Measurements from ENCODE around the gene ANKRD6. TPM values are rescaled to one million over a fixed set of nuclear protein-coding genes. Genes with fewer than 3 reads are reported as not detected.

The ANKRD6 gene
- polyA plus RNA-seq, 1 of the 3 experiments (the other 2 are of a cell fraction): 2.6 TPM

- Histone ChIP-seq H3F3A (replicated peaks; ENCODE audit: insufficient read depth) (no peaks in the 10 kb centered on the region), H3K79me2 (ENCODE audit: insufficient read depth) (no peaks in the 10 kb centered on the region), H4K20me1 (ENCODE audit: insufficient read depth) (no peaks in the 10 kb centered on the region), H3K27me3 (ENCODE audit: insufficient read depth) (no peaks in the 10 kb centered on the region), H3K4me2 (no peak overlapping the region), H3K9ac (no peak overlapping the region), H2AFZ (ENCODE audit: low read depth) (no peak overlapping the region), H3K9me3 (no peaks in the 10 kb centered on the region), H3K9me2 (no peaks in the 10 kb centered on the region), H3K27ac (ENCODE audit: low read depth in 2 of 2, low read length in 1 of 2) (no peak overlapping the region), H3K36me3 (replicated peaks in 1 of 2; ENCODE audit: control insufficient read depth in 1 of 2, insufficient read depth in 2 of 2, low read length in 1 of 2) (no peaks in the 10 kb centered on the region), H3K4me1 (ENCODE audit: control insufficient read depth in 1 of 2, insufficient read depth in 2 of 2, low read depth in 1 of 2, low read length in 1 of 2) (0 out of 4 replicates have a peak, but pooled peaks cover 0 to 3% of the 10 kb centered on the region in 2 experiments), H3K4me3 (ENCODE audit: low read depth in 2 of 2, low read length in 1 of 2) (no peak overlapping the region)
- DNase-seq: no peak
- CTCF ChIA-PET: interaction anchor here (0.9 to 1.0 kb wide), 3 partner anchors 20 to 352 kb away, joined by 3 to 4 read pairs (median 3); partner anchors contain the start of gene ANKRD6
- TF ChIP-seq YY1 (IDR thresholded peaks at IDR 0.05; ENCODE audit: low read depth) (no peak), CHD2 (IDR thresholded peaks at IDR 0.05; ENCODE audit: low read length, partially characterized antibody) (no peak), REST (IDR thresholded peaks at IDR 0.05; ENCODE audit: low read depth, low read length) (no peak), SMC3 (IDR thresholded peaks at IDR 0.05; ENCODE audit: low read depth, low read length) (no peak), EP300 (IDR thresholded peaks at IDR 0.05; ENCODE audit: borderline replicate concordance in 1 of 2, low read depth in 1 of 2, low read length in 1 of 2) (no peak), RFX5 (IDR thresholded peaks at IDR 0.05; ENCODE audit: low read length) (no peak), EZH2phosphoT487 (IDR thresholded peaks at IDR 0.05; ENCODE audit: borderline replicate concordance, low read depth) (no peak), RXRA (IDR thresholded peaks at IDR 0.05; ENCODE audit: borderline replicate concordance, low read depth) (no peak), MEF2A (IDR thresholded peaks at IDR 0.05; ENCODE audit: borderline replicate concordance, low read depth) (no peak), NFIC (IDR thresholded peaks at IDR 0.05; ENCODE audit: borderline replicate concordance) (no peak), MAX (IDR thresholded peaks at IDR 0.05; ENCODE audit: low read depth) (no peak), TEAD4 (IDR thresholded peaks at IDR 0.05; ENCODE audit: borderline replicate concordance, insufficient read depth) (no peak)
- 81% methylated on average over 1 of the region's 1 CpG for whole genome bisulfite sequencing (ENCODE audit: low lambda C conversion rate)
- POLR2A ChIA-PET: no interaction called here
Observed at GRCh38 chr6:89452281-89452680, 19.3 kb downstream of the ANKRD6 start.

GRCh38 chr6:89454300-89454699, 21.3 kb downstream of the ANKRD6 start:
- POLR2A ChIA-PET: no interaction called here

More at GRCh38 chr6:89454300-89454699, 21.3 kb downstream of the ANKRD6 start:
- Histone ChIP-seq H3F3A (replicated peaks; ENCODE audit: insufficient read depth) (no peaks in the 10 kb centered on the region), H3K9ac (no peak overlapping the region), H3K4me3 (ENCODE audit: low read depth in 2 of 2, low read length in 1 of 2) (no peak overlapping the region), H4K20me1 (ENCODE audit: insufficient read depth) (no peaks in the 10 kb centered on the region), H3K9me2 (no peaks in the 10 kb centered on the region), H3K9me3 (no peaks in the 10 kb centered on the region), H3K27ac (ENCODE audit: low read depth in 2 of 2, low read length in 1 of 2) (no peak overlapping the region), H3K36me3 (replicated peaks in 1 of 2; ENCODE audit: control insufficient read depth in 1 of 2, insufficient read depth in 2 of 2, low read length in 1 of 2) (no peaks in the 10 kb centered on the region), H3K27me3 (ENCODE audit: insufficient read depth) (no peaks in the 10 kb centered on the region), H3K4me2 (no peak overlapping the region), H3K79me2 (ENCODE audit: insufficient read depth) (no peaks in the 10 kb centered on the region), H3K4me1 (ENCODE audit: control insufficient read depth in 1 of 2, insufficient read depth in 2 of 2, low read depth in 1 of 2, low read length in 1 of 2) (0 out of 4 replicates have a peak, but pooled peaks cover 0 to 3% of the 10 kb centered on the region in 2 experiments), H2AFZ (ENCODE audit: low read depth) (no peak overlapping the region)
- WGBS (ENCODE audit: low lambda C conversion rate): 69% methylated on average over 2 of the region's 2 CpGs
- CTCF ChIA-PET: interaction anchor here (0.8 to 1.0 kb wide), 2 partner anchors 9 to 13 kb away, joined by 3 read pairs; no protein-coding TSS in a partner anchor
- peak; percentile 94 for TF ChIP-seq RFX5 (IDR thresholded peaks at IDR 0.05; ENCODE audit: low read length)
- TF ChIP-seq FOXM1 (IDR thresholded peaks at IDR 0.05; ENCODE audit: low read depth): no peak
- no peak for TF ChIP-seq SMC3 (IDR thresholded peaks at IDR 0.05; ENCODE audit: low read depth, low read length)
- TF ChIP-seq USF1 (IDR thresholded peaks at IDR 0.05; ENCODE audit: borderline replicate concordance, low read depth): no peak
- TF ChIP-seq SIN3A (IDR thresholded peaks at IDR 0.05; ENCODE audit: borderline replicate concordance, low read depth, low read length): no peak
- peak; percentile 27 for DNase-seq
